ENCODE measurements around the gene TSPAN18.
A peak's percentile ranks its signal among the peaks of the same experiment; 100 is the strongest.

The TSPAN18 gene

DNA sequence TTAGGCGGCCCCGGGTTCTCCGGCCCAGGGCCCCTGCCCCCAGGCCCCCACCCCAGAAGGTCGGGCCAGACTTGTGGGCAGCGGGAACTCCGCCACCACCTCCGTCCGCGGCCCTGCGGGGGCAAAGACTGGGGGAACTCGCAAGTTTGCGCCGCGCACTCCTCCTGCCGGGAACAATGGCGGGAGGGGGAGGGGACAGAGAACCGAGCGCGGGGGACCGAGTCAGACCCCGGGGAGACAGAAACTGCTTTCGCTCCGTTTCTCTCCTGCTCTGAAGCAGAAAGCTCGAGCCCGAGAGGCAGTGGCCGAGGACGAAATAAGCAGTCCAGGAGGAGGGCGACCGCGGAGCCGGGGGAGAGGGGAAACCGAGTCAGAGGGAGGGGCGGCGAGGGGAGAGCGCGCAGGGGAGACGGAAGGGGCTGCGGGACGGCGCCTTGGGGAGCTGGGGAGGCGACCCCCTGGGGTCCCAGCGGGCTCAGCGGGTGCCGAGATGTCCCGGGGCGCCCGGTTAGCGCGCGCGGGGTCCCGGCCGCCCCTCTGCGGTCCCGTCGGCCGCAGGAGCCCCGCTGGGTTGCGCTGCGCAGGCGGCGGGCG lies 223.4 kb downstream of the TSPAN18 start:
- no peak for DNase-seq

DNA sequence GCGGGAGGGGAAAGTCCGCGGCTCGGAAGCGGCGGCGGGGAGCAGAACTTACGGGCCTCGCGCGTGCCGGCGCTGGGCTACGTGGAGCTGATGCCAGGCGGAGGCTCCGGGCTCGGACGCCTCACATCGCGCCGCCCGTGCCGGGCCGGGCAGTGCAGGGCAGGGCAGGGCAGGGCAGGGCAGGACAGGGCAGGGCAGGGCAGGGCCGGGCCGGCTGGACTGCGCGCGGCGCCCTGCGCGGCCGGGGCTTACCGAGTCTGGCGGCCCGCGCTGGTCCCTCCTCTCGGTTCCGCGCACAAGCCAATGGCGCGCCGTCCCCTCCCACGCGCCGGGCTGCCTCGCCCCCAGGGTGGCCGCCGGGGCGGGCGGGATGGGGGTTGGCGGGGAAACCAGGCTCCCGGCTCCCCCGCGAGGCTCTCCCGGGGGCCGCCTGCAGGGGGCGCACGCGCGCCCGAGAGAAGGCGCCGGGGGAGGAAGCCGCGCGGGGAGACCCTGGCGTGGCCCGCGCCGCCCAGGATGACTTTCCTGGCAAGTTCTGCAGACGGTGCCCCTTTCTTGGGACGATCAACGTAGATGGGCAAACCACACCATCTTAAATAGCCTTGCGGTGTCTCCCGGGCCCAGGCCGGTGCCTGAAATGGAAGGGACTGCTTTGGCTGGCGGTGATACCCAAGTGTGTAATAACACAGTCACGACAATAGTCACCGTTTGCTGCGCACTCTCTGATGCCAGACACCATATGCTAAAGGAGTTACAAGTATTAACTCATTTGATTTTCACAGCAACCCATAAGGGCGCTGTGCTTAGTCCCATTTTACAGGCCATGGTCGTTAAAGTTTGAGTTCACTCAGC lies 224.1 kb downstream of the TSPAN18 start, which contains the start of gene TP53I11:
Gene TP53I11 (minus strand): TSS at position 259 of the 852 bp plus-strand sequence. CDS start 12,548 bp downstream, outside the sequence.
- peak; percentile 34 for DNase-seq

DNA sequence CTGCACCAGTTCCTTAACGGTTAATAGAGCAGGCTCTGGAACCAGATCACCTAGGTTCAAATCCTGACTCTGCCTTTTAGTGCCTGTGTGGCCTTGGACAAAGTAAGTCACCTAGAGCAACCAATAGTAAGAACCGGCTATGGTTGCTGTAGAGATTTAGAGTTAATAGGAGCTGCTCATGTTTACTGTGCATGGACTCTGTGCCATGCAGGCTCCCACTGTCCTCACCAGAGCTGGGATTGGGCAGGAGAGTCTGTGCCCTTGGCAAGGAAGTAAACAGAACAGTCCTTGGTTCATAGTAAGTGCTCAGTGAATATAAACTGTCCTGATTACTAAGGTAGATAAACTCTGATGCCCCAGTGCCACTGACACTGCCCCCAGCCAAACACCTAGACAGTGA lies 225.3 kb downstream of the TSPAN18 start:
- no peak for DNase-seq

DNA sequence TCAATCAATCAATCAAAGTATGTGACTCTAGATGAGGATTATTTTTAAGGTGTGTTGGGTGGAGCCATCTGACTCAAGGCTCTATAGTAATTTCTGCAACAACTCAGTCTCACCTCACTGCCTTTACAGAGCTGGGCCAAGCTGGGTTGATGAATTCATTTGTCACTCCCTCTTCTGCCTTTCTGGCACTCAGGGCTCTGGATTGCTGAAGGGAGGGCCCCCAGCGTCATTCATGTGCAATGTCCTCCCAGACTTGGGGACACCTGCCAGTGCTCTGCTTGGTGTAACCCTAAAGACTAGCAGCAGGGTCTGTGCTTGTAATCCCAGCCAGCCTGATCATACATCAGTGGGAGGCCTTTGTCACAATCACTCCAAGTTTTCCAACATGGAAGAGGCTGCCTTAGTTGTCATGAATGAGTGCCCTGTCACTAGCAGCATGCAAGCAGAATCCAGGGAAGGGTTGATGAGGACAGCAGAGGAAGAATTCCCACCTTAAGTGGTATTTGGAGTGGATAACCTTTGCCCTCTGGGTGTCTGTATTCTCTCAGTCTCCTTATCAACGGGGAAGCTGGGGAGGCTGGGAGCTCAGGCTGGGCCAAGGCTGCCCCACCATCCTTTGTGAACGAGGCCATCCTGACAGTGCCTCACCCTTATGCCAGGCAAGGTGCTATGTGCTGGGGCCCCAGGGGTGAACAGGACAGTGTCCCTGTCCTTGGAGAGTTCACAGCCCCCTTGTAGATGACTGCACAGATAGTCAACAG lies 225.9 kb downstream of the TSPAN18 start:
- DNase-seq, result no peak

DNA sequence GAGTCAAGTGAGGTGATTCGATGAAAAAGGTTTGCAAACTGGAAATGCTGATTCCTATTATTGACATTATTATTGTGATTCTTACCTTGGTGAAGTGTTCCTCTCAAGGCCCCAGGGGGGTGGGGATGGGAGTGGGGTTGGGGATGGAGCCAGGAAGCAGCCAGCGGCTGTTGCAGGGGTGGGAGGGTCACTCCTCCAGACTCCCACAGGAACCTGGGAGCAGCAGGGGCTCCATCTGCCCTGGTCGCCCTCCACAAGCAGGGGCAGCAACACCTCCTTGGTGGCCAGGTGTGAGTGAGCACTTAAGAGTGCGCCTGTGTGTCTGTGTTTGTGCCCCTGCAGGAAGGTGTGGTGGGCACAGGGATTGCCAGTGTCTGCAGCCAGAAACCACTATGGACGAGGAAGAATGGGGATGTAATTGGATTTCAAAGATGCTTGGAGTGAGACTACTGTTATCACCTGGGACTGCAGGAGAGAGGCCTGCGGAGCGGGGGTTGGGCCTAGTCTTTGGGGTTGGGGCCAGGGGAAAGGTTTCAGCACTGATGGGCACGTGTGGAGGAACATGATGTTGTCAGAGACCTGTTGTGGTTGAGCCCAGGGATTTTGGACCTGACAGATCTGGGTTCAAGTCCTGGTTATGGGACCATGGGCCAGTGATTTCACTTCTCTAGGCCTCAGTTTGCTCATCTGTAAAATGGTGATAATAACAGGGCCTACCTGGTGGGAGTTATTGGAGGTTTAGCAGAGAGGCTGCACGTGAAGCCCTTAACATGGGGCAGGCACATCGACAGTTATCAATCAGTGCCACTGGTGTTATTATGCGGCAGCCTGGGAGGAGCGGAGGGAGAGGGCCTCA lies 227.5 kb downstream of the TSPAN18 start:
- DNase-seq, result no peak

DNA sequence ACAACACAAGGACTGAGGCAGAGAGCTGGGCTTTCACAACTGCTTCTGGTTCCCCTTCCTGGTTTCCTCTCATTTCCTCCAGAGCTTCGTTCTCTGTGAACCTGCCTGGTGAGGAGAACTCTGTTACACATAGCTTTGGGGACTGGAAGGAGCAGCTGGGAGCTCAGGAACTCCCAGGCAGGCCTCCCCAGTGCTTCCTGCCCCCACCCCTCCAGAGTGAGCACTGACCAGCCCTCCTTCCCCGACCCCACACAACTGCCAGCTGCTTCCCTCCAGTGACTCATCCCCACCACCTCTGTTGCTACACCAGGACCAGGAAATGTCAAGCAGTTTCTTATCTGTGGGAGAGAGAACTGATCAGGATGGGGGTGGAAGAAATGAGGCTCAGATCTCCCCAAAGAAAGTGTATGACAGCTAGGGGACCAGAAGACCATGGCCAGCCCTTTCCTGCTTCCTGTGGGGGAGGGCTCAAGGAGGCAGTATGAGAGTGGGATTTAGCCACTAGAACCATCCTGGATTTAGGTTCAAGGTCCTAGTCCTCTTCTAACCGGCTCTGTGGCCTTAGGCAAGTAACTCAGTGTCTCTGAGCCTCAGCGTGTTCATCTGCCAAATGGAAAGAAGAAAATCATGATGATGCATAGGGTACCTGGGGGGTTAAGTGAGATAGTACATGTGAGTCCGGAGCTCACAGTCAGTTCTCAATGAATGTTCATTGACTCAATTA lies 228.4 kb downstream of the TSPAN18 start:
- no peak for DNase-seq

DNA sequence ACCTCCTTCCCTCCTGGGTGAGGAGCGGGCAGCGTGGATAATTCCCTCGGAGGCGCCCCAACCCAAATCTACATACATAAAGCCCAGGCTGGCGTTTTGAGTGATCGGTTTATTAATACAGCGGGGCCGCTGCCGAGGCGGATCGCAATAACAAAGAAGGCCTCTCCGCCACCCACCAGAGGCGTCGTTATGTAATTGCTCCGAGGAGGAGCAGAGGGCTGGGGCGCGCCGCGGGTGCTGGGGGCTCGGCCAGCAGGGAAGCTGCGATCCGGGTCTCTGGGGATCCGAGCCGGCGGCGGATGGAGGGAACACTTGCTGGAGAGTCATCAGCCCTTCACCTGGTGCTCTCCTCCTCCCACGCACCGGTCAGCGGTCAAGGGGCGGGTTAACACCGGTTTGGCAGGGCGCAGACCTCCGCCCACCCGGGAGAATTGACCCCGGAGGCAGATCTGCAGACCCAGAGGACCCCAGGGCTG lies 230.3 kb downstream of the TSPAN18 start:
- DNase-seq, result no peak

DNA sequence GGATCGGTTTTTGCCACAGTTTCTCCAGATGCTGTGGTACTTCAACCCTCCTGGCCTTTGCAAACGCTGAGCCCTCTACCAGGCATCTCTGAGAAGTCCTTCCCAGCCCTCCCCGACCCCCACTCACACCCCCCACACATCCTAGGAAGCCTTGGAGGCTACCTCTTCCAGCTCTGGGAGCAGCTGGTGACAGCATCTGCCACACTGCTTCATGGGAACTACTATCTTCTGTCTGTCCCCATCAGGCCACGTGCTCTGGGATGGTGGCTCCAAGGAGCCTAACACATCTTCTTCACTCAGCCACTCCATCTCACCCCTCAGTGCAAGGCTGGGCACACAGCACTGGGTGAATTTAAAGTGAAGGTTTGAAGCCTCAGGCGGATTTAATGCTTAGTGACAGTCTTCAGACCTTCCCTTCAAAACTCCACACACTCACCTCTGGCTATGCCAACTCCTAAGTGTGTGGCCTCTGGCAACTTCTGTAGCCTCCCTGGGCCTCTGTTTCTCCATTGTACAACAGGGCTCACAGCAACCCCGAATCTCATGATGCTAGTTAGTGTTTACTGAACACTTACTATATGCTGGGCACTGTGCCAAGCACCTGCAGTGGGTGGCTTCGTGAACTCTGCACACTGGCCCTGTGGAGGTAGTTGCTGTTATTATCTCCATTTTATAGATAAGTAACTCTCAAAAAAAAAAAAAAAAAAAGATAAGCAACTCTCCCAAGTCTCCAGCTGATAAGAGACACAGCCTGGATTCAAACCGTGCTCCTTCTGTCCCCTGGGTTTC lies 231.2 kb downstream of the TSPAN18 start:
- DNase-seq, result no peak

DNA sequence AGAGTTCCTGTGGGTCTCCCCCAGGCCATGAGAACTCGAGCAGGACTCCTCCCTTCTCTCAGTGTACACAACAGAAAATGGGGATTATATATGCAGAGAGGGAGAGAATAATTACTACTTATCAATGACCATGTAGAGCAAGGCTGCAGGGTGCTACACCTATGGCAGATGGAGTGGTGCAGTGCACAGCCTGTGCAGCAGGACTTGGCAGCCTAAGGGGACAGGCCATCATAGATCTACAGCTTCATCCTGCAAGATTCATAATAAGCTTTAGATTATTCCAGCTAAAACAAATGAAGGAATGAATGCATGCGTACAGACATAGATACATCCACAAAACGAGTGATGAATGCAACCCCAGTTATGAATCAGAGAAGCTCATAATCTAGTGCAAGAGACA lies 232.3 kb downstream of the TSPAN18 start:
- DNase-seq, result no peak

DNA sequence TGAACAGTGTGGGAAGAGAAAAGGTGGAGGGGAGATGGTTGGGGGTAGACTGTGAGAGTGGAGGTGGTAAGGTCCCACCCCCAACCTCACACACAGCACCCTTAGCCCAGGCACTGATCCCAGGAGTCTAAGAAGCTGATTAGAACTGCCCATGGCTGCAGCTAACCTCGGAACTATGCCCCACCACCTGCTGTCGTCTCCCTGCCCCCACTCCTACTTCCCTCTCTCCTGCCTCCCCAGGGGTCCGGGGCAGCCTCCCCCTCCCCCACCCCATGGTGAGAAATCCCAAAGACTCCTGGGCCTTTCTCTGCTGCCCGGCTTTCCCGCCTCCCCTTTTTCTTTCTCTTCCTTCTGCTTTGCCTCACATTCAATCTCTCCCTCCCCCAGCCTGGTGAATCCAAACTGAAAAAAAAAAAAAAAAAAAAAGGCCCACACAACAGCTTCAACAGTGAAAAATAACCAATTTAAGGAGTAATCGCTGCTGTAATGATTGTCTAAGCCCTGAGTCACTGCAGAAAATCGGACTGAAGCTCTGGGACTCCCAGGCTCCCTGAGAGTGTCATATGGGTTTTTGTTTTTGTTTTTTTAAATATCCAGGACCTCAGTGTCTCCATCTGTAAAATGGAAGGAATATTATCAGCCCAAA lies 233.6 kb downstream of the TSPAN18 start:
- no peak for DNase-seq

DNA sequence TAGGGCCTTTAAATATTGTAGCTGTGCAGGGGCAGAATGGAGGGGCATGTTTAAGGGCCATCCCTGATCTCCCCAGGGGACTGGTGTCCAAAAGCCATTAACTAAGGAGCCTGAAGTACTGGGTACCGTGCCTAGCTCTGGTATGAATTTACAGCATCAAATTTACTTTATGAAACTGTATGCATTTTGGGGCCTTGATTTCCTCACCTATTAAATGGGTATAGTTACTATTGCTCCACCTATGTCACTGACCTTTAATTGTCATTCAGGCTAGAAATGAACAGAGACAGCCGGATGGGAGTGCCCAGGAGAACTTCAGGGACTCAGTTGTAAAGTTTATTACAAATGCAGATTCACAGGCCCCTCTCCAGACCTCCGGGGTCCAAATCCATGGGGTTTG lies 235.7 kb downstream of the TSPAN18 start:
- no peak for DNase-seq

DNA sequence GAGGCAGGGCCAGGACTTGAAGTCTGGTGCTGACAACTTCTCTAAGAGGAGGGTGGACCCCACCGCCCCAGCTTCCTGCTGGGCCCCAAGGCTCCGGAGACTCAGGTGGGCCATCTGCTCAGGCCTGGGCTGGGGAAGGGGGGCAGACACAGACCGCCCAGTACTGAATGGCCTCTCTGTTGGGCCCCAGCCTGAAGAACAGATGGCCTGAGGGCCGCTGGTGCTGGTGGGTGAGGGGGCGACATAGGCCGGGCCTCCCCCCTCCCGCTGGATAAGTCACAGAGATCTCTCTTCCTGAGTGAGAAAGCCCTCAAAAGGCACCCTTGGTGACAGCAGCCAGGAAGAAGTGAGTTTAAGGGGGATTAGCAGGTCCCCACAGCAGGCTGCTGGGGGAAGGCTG lies 236.4 kb downstream of the TSPAN18 start:
- DNase-seq, result no peak

DNA sequence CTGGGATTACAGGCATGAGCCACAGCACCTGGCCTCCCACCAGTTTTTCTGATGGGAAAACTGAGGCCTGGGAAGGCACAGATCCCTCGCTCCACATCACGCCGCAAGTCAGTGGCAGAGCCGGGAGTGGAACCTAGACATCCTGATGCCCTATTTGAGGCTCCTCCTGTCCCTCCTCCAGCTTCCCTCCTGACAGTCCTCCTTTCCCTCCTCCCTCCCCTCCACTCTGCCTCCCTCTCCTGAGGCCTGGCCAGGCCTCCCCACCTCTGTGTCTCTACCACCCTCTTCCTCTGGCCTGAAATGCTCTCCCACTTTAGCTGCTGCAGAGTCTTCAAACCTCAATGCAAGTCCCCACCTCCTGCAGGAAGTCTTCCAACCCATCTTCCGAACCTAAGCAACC lies 237.2 kb downstream of the TSPAN18 start:
- DNase-seq, result no peak

DNA sequence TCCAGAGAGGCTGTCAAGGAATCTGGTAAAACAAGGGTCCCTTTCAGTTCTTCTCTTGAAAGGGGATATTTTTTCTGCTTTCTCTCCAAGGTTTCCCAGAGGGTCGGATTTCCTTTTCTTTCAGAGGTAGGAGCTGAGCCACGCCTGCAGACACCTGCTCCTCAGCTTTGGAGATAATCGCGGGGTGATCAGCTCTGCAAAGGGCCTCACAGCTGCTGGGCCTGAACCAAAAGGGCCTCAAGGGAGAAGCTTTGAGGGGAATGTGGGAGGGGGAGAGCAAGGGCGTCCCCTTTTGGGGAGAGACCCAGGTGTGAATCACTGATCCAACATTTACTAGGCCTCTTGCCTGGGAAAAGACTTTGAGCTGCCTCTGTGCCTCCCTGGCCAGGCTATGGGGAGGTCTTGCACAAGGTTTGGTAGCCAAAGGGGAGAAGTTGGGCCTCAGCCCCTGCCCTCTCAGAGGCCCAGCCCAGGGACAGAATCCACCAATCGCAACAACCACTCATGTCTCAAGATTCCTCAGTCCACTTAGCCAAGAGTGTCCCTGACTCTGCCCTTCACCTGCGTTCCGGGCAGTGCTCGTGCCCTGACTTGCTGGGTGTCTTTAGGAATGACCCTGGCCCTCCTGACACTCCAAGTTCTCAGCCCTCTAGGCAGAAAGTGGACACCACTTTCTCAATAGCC lies 237.9 kb downstream of the TSPAN18 start:
- no peak for DNase-seq

DNA sequence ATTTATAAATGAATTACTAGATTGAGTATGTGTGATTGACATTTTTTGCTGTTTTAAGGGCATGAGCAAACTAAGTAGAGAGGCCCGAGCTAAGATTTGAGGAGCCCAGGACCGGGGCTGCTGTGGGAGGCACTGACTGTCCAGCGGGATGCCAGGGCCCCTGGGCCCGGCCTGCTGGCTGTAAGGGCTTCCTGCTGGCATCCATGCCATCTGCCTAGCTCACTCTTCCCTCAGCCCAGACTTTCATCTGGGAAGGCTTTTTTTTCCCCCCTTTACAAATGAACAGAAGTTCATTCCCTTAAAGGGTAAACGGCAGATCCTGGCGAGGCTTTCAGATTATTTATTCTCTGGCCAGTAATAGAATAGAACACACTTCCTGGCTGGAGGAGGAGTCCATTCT lies 239.9 kb downstream of the TSPAN18 start:
- no peak for DNase-seq

DNA sequence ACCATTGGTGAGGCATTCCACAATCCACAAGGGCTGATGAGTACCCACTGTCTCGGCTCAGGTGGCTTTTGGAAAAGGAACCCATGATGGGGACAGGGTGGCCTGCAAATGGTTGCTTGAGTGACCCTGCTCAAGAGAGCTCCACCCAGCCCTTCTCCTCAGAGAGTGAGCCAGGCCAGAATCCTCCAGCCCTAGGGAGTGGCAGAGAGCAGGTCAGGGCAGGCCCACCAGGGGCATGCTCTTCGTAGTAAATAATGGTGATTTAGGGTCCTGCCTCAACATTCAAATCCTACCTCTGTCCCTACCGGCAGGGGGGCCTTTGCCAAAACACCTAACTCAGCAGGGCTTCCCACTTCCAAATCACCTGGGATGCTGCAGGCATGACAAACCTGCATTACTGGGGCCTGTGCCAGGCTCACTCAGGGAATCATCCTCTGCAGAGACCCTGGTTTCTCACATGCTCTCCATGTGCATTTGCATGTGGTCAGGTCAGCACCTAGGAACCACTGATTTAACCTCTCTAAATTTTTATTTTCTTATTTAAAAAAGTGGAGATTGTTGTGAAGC lies 241.3 kb downstream of the TSPAN18 start:
- no peak for DNase-seq

DNA sequence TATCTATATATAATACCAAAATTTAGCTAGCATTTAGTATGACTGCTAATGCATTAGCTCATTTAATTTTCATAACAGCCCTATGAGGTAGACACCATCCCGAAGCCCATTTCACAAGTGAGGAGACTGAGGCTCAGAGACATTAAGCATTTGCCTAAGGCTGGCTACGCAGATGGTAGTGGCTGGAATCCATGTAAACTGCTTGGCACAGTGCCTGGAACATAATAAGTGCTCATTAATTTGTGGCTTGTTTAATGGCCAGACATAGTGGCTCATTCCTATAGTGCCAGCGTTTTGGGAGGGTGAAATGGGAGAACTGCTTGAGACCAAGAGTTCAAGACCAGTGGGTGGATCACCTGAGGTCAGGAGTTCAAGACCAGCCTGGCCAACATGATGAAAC lies 241.7 kb downstream of the TSPAN18 start:
- DNase-seq, result no peak

DNA sequence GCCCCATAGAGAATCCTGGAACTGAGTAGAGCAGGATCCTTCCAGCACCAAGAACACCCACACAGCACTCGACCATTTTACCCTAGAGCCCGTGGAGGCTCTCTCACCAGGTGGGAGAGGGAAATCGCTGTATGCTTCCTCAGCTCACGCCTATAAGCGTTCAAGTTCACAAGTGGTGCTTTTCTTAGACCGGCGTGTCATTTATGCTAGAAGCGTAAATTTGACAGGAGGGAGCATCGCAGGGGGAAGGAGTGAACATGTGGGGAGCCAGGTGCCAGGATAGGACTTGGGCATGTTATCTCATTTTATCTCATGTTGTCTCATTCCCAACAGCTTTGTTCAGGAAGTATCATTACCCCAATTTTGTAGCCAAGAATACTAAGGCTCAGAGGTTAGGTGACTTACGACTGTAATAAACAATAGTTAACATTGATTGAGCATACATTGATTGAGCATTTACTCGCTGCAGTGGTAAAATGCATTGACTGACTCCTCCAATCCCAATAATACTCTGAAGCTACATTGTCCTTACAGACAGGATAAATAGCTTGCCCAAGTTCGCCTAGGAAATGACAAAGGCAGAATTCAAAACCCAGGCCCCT lies 243.0 kb downstream of the TSPAN18 start:
- DNase-seq, result no peak

DNA sequence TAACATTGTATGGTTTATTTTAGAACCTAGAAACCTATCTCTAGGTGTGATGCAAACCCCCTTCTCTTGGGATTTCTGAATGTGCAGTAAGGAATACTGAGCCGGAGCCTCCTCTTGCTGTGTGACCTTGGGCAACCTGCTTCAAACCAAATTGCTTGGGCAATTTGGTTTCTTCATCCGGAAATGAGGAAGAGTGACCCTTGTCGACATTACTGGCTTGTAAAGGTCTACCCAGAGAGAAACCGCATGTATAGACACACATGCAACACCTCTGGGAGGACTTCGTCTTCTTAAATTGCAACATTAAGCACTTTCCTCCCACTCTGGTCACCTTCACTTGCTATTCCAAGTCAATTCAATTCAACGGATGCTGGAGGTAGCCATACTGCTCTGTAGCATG lies 243.5 kb downstream of the TSPAN18 start:
- DNase-seq, result no peak

Data from effector CD4-positive, alpha-beta T cell (primary cell).